ENCODE results near the gene TAF1B.
A peak's percentile ranks its signal among the peaks of the same experiment; 100 is the strongest.

Gene TAF1B

GRCh38 chr2:9843229-9844035 lies at the start of gene TAF1B:
TSS of gene TAF1B (plus strand) at chr2:9843474. CDS start at chr2:9843542, 68 bp downstream.
- H3K4me3 ChIP-seq (ENCODE audit: low read depth, low read length): peak within 1 kb of the TSS; percentile 70
- peak; percentile 73 for DNase-seq (ENCODE audit: low read depth)

- DNase-seq (ENCODE audit: low read depth): no peak
- no peak overlapping the region for H3K4me3 ChIP-seq (ENCODE audit: low read depth, low read length)
Measured at GRCh38 chr2:9793918-9794717, 49.2 kb upstream of the TAF1B start.

- H3K4me3 ChIP-seq (ENCODE audit: low read depth, low read length): no peak overlapping the region
- DNase-seq (ENCODE audit: low read depth): no peak
Measured at GRCh38 chr2:9795071-9795470, 48.2 kb upstream of the TAF1B start.

- no peak overlapping the region for H3K4me3 ChIP-seq (ENCODE audit: low read depth, low read length)
- no peak for DNase-seq (ENCODE audit: low read depth)
Measured at GRCh38 chr2:9796056-9797010, 46.9 kb upstream of the TAF1B start.

GRCh38 chr2:9797086-9797485 lies 46.2 kb upstream of the TAF1B start:
- no peak overlapping the region for H3K4me3 ChIP-seq (ENCODE audit: low read depth, low read length)
- DNase-seq (ENCODE audit: low read depth): no peak

GRCh38 chr2:9797681-9798556 lies 45.4 kb upstream of the TAF1B start:
- DNase-seq (ENCODE audit: low read depth): no peak
- no peak overlapping the region for H3K4me3 ChIP-seq (ENCODE audit: low read depth, low read length)

- no peak for DNase-seq (ENCODE audit: low read depth)
Measured at GRCh38 chr2:9799011-9799596, 44.2 kb upstream of the TAF1B start.

GRCh38 chr2:9799729-9800632 lies 43.3 kb upstream of the TAF1B start:
- no peak overlapping the region for H3K4me3 ChIP-seq (ENCODE audit: low read depth, low read length)
- peak; percentile 33 for DNase-seq (ENCODE audit: low read depth)

More at GRCh38 chr2:9799011-9799596, 44.2 kb upstream of the TAF1B start:
- no peak overlapping the region for H3K4me3 ChIP-seq (ENCODE audit: low read depth, low read length)

- H3K4me3 ChIP-seq (ENCODE audit: low read depth, low read length): no peak overlapping the region
- DNase-seq (ENCODE audit: low read depth): no peak
Measured at GRCh38 chr2:9800639-9800974, 42.7 kb upstream of the TAF1B start.

- DNase-seq (ENCODE audit: low read depth): peak; percentile 56
- H3K4me3 ChIP-seq (ENCODE audit: low read depth, low read length): no peak overlapping the region
Measured at GRCh38 chr2:9800975-9801726, 42.1 kb upstream of the TAF1B start.

- H3K4me3 ChIP-seq (ENCODE audit: low read depth, low read length): no peak overlapping the region
- DNase-seq (ENCODE audit: low read depth): no peak
Measured at GRCh38 chr2:9802576-9802993, 40.7 kb upstream of the TAF1B start.

GRCh38 chr2:9803023-9803805 lies 40.1 kb upstream of the TAF1B start:
- H3K4me3 ChIP-seq (ENCODE audit: low read depth, low read length): no peak overlapping the region
- no peak for DNase-seq (ENCODE audit: low read depth)

GRCh38 chr2:9805435-9806297 lies 37.6 kb upstream of the TAF1B start:
- peak; percentile 91 for DNase-seq (ENCODE audit: low read depth)
- no peak overlapping the region for H3K4me3 ChIP-seq (ENCODE audit: low read depth, low read length)

GRCh38 chr2:9806298-9806610 lies 37.0 kb upstream of the TAF1B start:
- no peak overlapping the region for H3K4me3 ChIP-seq (ENCODE audit: low read depth, low read length)
- DNase-seq (ENCODE audit: low read depth): no peak

GRCh38 chr2:9806656-9807055 lies 36.6 kb upstream of the TAF1B start:
- no peak overlapping the region for H3K4me3 ChIP-seq (ENCODE audit: low read depth, low read length)

More at GRCh38 chr2:9806656-9807055, 36.6 kb upstream of the TAF1B start:
- DNase-seq (ENCODE audit: low read depth): no peak
